ENCODE measurements around the gene VWA3B.

VWA3B gene

GRCh38 chr2:98165516-98166071 is 78.6 kb downstream of the VWA3B start:
- in situ Hi-C loops (cut with MboI; ENCODE audit: low sequenced_read_pairs) = no loop called here

- in situ Hi-C loops (cut with MboI; ENCODE audit: low sequenced_read_pairs) = no loop called here
Observed at GRCh38 chr2:98167916-98168315, 80.9 kb downstream of the VWA3B start.

- in situ Hi-C loops (cut with MboI; ENCODE audit: low sequenced_read_pairs) = no loop called here
Observed at GRCh38 chr2:98170076-98170475, 83.1 kb downstream of the VWA3B start.

GRCh38 chr2:98172150-98172765 is 85.3 kb downstream of the VWA3B start:
- in situ Hi-C loops (cut with MboI; ENCODE audit: low sequenced_read_pairs) = no loop called here

GRCh38 chr2:98172951-98173350 is 86.0 kb downstream of the VWA3B start:
- in situ Hi-C loops (cut with MboI; ENCODE audit: low sequenced_read_pairs) = no loop called here

- in situ Hi-C loops (cut with MboI; ENCODE audit: low sequenced_read_pairs) = no loop called here
Observed at GRCh38 chr2:98175811-98176210, 88.8 kb downstream of the VWA3B start.

- in situ Hi-C loops (cut with MboI; ENCODE audit: low sequenced_read_pairs) = no loop called here
Observed at GRCh38 chr2:98177286-98177685, 90.3 kb downstream of the VWA3B start.

- in situ Hi-C loops (cut with MboI; ENCODE audit: low sequenced_read_pairs) = no loop called here
Observed at GRCh38 chr2:98177986-98178385, 91.0 kb downstream of the VWA3B start.

- in situ Hi-C loops (cut with MboI; ENCODE audit: low sequenced_read_pairs) = no loop called here
Observed at GRCh38 chr2:98180456-98180855, 93.5 kb downstream of the VWA3B start.

- in situ Hi-C loops (cut with MboI; ENCODE audit: low sequenced_read_pairs) = no loop called here
Observed at GRCh38 chr2:98181346-98181745, 94.4 kb downstream of the VWA3B start.

- in situ Hi-C loops (cut with MboI; ENCODE audit: low sequenced_read_pairs) = no loop called here
Observed at GRCh38 chr2:98185801-98186200, 98.8 kb downstream of the VWA3B start.

GRCh38 chr2:98187194-98187593 is 100.2 kb downstream of the VWA3B start:
- in situ Hi-C loops (cut with MboI; ENCODE audit: low sequenced_read_pairs) = no loop called here

- in situ Hi-C loops (cut with MboI; ENCODE audit: low sequenced_read_pairs) = no loop called here
Observed at GRCh38 chr2:98188351-98189046, 101.5 kb downstream of the VWA3B start.

GRCh38 chr2:98191883-98192282 is 104.9 kb downstream of the VWA3B start:
- in situ Hi-C loops (cut with MboI; ENCODE audit: low sequenced_read_pairs) = no loop called here

- in situ Hi-C loops (cut with MboI; ENCODE audit: low sequenced_read_pairs) = no loop called here
Observed at GRCh38 chr2:98201576-98201975, 114.6 kb downstream of the VWA3B start.

- in situ Hi-C loops (cut with MboI; ENCODE audit: low sequenced_read_pairs) = no loop called here
Observed at GRCh38 chr2:98205889-98206288, 118.9 kb downstream of the VWA3B start.

GRCh38 chr2:98212092-98213000 is 125.4 kb downstream of the VWA3B start:
- in situ Hi-C loops (cut with MboI; ENCODE audit: low sequenced_read_pairs) = no loop called here

- in situ Hi-C loops (cut with MboI; ENCODE audit: low sequenced_read_pairs) = no loop called here
Observed at GRCh38 chr2:98216616-98217015, 129.6 kb downstream of the VWA3B start.

- in situ Hi-C loops (cut with MboI; ENCODE audit: low sequenced_read_pairs) = no loop called here
Observed at GRCh38 chr2:98219152-98219551, 132.2 kb downstream of the VWA3B start.

- in situ Hi-C loops (cut with MboI; ENCODE audit: low sequenced_read_pairs) = no loop called here
Observed at GRCh38 chr2:98233941-98234340, 147.0 kb downstream of the VWA3B start.

GRCh38 chr2:98234776-98235175 is 147.8 kb downstream of the VWA3B start:
- in situ Hi-C loops (cut with MboI; ENCODE audit: low sequenced_read_pairs) = no loop called here

All from hTERT RPE-1 (cell line).